Measurements from ENCODE around the gene SH2D3A.

- no peak for TF ChIP-seq EP300 (IDR thresholded peaks at IDR 0.05)
- no peak for TF ChIP-seq CTCF (IDR thresholded peaks at IDR 0.05)
Observed at GRCh38 chr19:6773323-6773931, 6.2 kb upstream of the SH2D3A start.
